ENCODE measurements around the gene PAK5.
A peak's percentile ranks its signal among the peaks of the same experiment; 100 is the strongest.

PAK5 gene

DNA sequence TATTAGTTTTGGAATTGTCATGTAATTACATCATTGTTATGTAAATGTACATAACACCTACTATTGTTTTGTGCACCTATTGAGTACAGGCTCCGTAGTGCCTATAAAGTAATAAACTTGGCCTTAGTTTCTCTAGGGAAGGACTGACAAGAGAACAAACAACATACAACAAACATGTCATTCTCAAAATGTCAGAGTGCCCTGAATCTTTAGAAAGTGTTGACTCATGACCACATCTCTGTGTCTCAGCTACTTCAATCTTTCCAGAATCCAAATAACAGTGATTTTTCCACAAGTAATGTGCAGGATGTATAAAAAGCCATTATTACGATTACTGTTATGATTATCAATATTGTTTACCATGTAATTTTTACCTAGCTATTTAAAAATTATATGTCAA is 307.3 kb downstream of the PAK5 start:
- no peak overlapping the region for H3K9ac ChIP-seq (ENCODE audit: low read length in 5 of 5)
- H3K27me3 ChIP-seq (ENCODE audit: control insufficient read depth in 5 of 5, insufficient read depth in 4 of 5, low read length in 5 of 5): peaks cover 0 to 4% (median 3%) of the 10 kb centered on the region in 5 donors
- no peak overlapping the region for H3K4me3 ChIP-seq (ENCODE audit: low read depth in 1 of 5, low read length in 5 of 5)
- no peaks in the 10 kb centered on the region for H3K9me3 ChIP-seq (ENCODE audit: control insufficient read depth in 5 of 5, low read length in 5 of 5)
- no peak overlapping the region for H3K27ac ChIP-seq (ENCODE audit: low read depth, low read length)
- H3K36me3 ChIP-seq (ENCODE audit: control insufficient read depth in 5 of 5, insufficient read depth in 5 of 5, low read length in 5 of 5): no peaks in the 10 kb centered on the region
- H3K4me1 ChIP-seq (ENCODE audit: control insufficient read depth in 5 of 5, insufficient read depth in 5 of 5, low read length in 5 of 5): no peaks in the 10 kb centered on the region

- Histone ChIP-seq H3K9ac (ENCODE audit: low read length in 5 of 5) (no peak overlapping the region), H3K4me1 (ENCODE audit: control insufficient read depth in 5 of 5, insufficient read depth in 5 of 5, low read length in 5 of 5) (no peaks in the 10 kb centered on the region), H3K4me3 (ENCODE audit: low read depth in 1 of 5, low read length in 5 of 5) (no peak overlapping the region), H3K9me3 (ENCODE audit: control insufficient read depth in 5 of 5, low read length in 5 of 5) (no peaks in the 10 kb centered on the region), H3K36me3 (ENCODE audit: control insufficient read depth in 5 of 5, insufficient read depth in 5 of 5, low read length in 5 of 5) (no peaks in the 10 kb centered on the region), H3K27ac (ENCODE audit: low read depth, low read length) (no peak overlapping the region), H3K27me3 (ENCODE audit: control insufficient read depth in 5 of 5, insufficient read depth in 4 of 5, low read length in 5 of 5) (peaks cover 4 to 12% (median 5%) of the 10 kb centered on the region in 5 donors)
These were observed 315.2 kb downstream of the PAK5 start for GRCh38 chr20:9523636-9524035.

- H3K27ac ChIP-seq (ENCODE audit: low read depth, low read length): no peak overlapping the region
- H3K9me3 ChIP-seq (ENCODE audit: control insufficient read depth in 5 of 5, low read length in 5 of 5): no peaks in the 10 kb centered on the region
- H3K4me3 ChIP-seq (ENCODE audit: low read depth in 1 of 5, low read length in 5 of 5): no peak overlapping the region
- no peaks in the 10 kb centered on the region for H3K36me3 ChIP-seq (ENCODE audit: control insufficient read depth in 5 of 5, insufficient read depth in 5 of 5, low read length in 5 of 5)
- no peak overlapping the region for H3K9ac ChIP-seq (ENCODE audit: low read length in 5 of 5)
- H3K4me1 ChIP-seq (ENCODE audit: control insufficient read depth in 5 of 5, insufficient read depth in 5 of 5, low read length in 5 of 5): peaks cover 0 to 16% (median 13%) of the 10 kb centered on the region in 5 donors
- H3K27me3 ChIP-seq (ENCODE audit: control insufficient read depth in 5 of 5, insufficient read depth in 4 of 5, low read length in 5 of 5): peaks cover 10 to 40% (median 21%) of the 10 kb centered on the region in 5 donors
These were observed 318.8 kb downstream of the PAK5 start for GRCh38 chr20:9520086-9520485.

GRCh38 chr20:9518576-9519175 is 320.2 kb downstream of the PAK5 start:
- no peak overlapping the region for H3K27ac ChIP-seq (ENCODE audit: low read depth, low read length)
- no peak overlapping the region for H3K4me3 ChIP-seq (ENCODE audit: low read depth in 1 of 5, low read length in 5 of 5)
- H3K9ac ChIP-seq (ENCODE audit: low read length in 5 of 5): no peak overlapping the region
- H3K4me1 ChIP-seq (ENCODE audit: control insufficient read depth in 5 of 5, insufficient read depth in 5 of 5, low read length in 5 of 5): peaks cover 0 to 21% (median 21%) of the 10 kb centered on the region in 5 donors
- H3K9me3 ChIP-seq (ENCODE audit: control insufficient read depth in 5 of 5, low read length in 5 of 5): no peaks in the 10 kb centered on the region
- H3K27me3 ChIP-seq (ENCODE audit: control insufficient read depth in 5 of 5, insufficient read depth in 4 of 5, low read length in 5 of 5): peaks cover 10 to 44% (median 32%) of the 10 kb centered on the region in 5 donors
- H3K36me3 ChIP-seq (ENCODE audit: control insufficient read depth in 5 of 5, insufficient read depth in 5 of 5, low read length in 5 of 5): no peaks in the 10 kb centered on the region

GRCh38 chr20:9517297-9518162 is 321.3 kb downstream of the PAK5 start:
- no peaks in the 10 kb centered on the region for H3K36me3 ChIP-seq (ENCODE audit: control insufficient read depth in 5 of 5, insufficient read depth in 5 of 5, low read length in 5 of 5)
- no peaks in the 10 kb centered on the region for H3K9me3 ChIP-seq (ENCODE audit: control insufficient read depth in 5 of 5, low read length in 5 of 5)
- no peak overlapping the region for H3K4me3 ChIP-seq (ENCODE audit: low read depth in 1 of 5, low read length in 5 of 5)
- no peak overlapping the region for H3K27ac ChIP-seq (ENCODE audit: low read depth, low read length)
- peaks cover 0 to 21% (median 21%) of the 10 kb centered on the region in 5 donors for H3K4me1 ChIP-seq (ENCODE audit: control insufficient read depth in 5 of 5, insufficient read depth in 5 of 5, low read length in 5 of 5)
- H3K9ac ChIP-seq (ENCODE audit: low read length in 5 of 5): no peak overlapping the region
- H3K27me3 ChIP-seq (ENCODE audit: control insufficient read depth in 5 of 5, insufficient read depth in 4 of 5, low read length in 5 of 5): peaks cover 10 to 44% (median 32%) of the 10 kb centered on the region in 5 donors

DNA sequence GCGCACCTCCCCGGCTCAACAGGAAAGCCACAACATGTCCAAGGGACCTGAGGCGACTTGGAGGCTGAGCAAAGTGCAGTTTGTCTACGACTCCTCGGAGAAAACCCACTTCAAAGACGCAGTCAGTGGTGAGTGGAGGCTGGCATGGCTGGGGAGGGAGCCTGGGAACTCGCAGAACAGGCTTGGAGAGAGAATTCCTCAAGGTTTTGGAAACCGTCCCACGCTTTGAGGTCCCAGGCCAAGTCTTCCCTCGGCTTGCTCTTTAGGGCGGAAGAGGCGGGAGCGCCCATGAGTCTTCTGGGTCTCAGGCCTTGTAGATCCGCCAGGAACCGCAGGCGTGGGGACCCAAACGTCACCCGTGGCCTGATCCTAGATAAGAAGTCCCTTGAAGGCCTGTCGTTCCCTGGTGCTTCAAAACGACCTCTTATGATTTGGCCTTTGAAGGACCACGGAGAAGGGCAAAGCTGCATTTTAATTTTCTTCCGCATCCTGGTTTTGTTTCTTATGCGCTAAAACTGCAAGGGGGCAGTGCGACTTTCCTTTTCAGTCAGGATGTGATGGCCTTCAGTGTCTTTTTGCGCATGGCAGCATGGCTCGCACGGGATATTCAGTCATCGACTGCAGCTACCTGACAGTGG is 322.5 kb downstream of the PAK5 start:
- Histone ChIP-seq H3K4me1 (ENCODE audit: control insufficient read depth in 5 of 5, insufficient read depth in 5 of 5, low read length in 5 of 5) (peaks cover 0 to 21% (median 21%) of the 10 kb centered on the region in 5 donors), H3K4me3 (ENCODE audit: low read depth in 1 of 5, low read length in 5 of 5) (peak overlapping the region; percentile 12 to 51 (median 34)), H3K9ac (ENCODE audit: low read length in 5 of 5) (no peak overlapping the region), H3K27me3 (ENCODE audit: control insufficient read depth in 5 of 5, insufficient read depth in 4 of 5, low read length in 5 of 5) (peaks cover 10 to 46% (median 32%) of the 10 kb centered on the region in 5 donors), H3K9me3 (ENCODE audit: control insufficient read depth in 5 of 5, low read length in 5 of 5) (no peaks in the 10 kb centered on the region), H3K27ac (ENCODE audit: low read depth, low read length) (no peak overlapping the region), H3K36me3 (ENCODE audit: control insufficient read depth in 5 of 5, insufficient read depth in 5 of 5, low read length in 5 of 5) (no peaks in the 10 kb centered on the region)

DNA sequence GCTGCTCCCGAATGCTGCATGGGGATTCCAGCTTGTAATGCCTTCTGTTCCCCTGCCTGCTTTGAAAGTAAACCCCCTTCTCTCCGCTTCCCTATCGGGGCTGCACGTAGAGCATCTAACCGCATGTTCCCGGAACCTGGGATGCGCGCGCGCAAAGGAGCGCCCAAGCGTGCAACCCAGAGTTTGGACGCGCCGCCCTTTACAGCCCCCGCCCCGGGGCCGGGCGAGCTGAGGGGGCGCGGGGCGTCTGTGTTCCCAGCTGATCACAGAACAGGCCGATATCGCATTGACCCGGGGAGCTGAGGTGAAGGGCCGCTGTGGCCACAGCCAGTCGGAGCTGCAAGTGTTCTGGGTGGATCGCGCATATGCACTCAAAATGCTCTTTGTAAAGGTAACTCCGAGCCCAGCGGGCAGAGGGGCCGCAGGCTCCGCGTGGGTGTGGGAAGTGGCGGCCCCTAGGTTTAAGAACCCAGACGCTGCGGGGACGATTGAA is 323.1 kb downstream of the PAK5 start:
- no peak overlapping the region for H3K27ac ChIP-seq (ENCODE audit: low read depth, low read length)
- no peaks in the 10 kb centered on the region for H3K36me3 ChIP-seq (ENCODE audit: control insufficient read depth in 5 of 5, insufficient read depth in 5 of 5, low read length in 5 of 5)
- no peaks in the 10 kb centered on the region for H3K9me3 ChIP-seq (ENCODE audit: control insufficient read depth in 5 of 5, low read length in 5 of 5)
- H3K4me1 ChIP-seq (ENCODE audit: control insufficient read depth in 5 of 5, insufficient read depth in 5 of 5, low read length in 5 of 5): peaks cover 0 to 21% (median 21%) of the 10 kb centered on the region in 5 donors
- H3K4me3 ChIP-seq (ENCODE audit: low read depth in 1 of 5, low read length in 5 of 5): peak overlapping the region in 2 of 5 donors; percentile 34 to 42
- peaks cover 5 to 43% (median 32%) of the 10 kb centered on the region in 5 donors for H3K27me3 ChIP-seq (ENCODE audit: control insufficient read depth in 5 of 5, insufficient read depth in 4 of 5, low read length in 5 of 5)
- H3K9ac ChIP-seq (ENCODE audit: low read length in 5 of 5): no peak overlapping the region

DNA sequence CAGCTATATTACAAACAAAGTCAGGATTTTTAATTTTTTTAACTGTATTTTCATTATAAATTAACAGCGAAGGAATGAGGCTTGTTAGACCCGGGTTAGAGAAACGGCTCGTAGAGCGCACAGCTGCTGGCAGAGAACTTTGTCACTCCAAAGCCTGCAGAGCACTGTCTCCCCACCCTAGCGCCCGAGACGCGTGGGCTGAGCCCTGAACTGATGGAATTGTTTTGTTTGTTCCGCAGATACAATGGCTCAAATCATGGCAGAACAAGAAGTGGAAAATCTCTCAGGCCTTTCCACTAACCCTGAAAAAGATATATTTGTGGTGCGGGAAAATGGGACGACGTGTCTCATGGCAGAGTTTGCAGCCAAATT is 323.7 kb downstream of the PAK5 start:
- no peak overlapping the region for H3K27ac ChIP-seq (ENCODE audit: low read depth, low read length)
- no peaks in the 10 kb centered on the region for H3K9me3 ChIP-seq (ENCODE audit: control insufficient read depth in 5 of 5, low read length in 5 of 5)
- H3K4me1 ChIP-seq (ENCODE audit: control insufficient read depth in 5 of 5, insufficient read depth in 5 of 5, low read length in 5 of 5): peaks cover 0 to 21% (median 21%) of the 10 kb centered on the region in 5 donors
- H3K4me3 ChIP-seq (ENCODE audit: low read depth in 1 of 5, low read length in 5 of 5): no peak overlapping the region
- no peaks in the 10 kb centered on the region for H3K36me3 ChIP-seq (ENCODE audit: control insufficient read depth in 5 of 5, insufficient read depth in 5 of 5, low read length in 5 of 5)
- no peak overlapping the region for H3K9ac ChIP-seq (ENCODE audit: low read length in 5 of 5)
- H3K27me3 ChIP-seq (ENCODE audit: control insufficient read depth in 5 of 5, insufficient read depth in 4 of 5, low read length in 5 of 5): peaks cover 5 to 38% (median 31%) of the 10 kb centered on the region in 5 donors

GRCh38 chr20:9514461-9515213 is 324.2 kb downstream of the PAK5 start, which contains the start of gene LAMP5:
TSS of gene LAMP5 (plus strand) at chr20:9514590. CDS start at chr20:9514853, 263 bp downstream.
- H3K27me3 ChIP-seq (ENCODE audit: control insufficient read depth in 5 of 5, insufficient read depth in 4 of 5, low read length in 5 of 5): peaks cover 5 to 36% (median 32%) of the 10 kb centered on the region in 5 donors
- peak within 1 kb of the TSS in 1 of 5 donors; percentile 17 for H3K4me3 ChIP-seq (ENCODE audit: low read depth in 1 of 5, low read length in 5 of 5)
- no peaks in the 10 kb centered on the region for H3K9me3 ChIP-seq (ENCODE audit: control insufficient read depth in 5 of 5, low read length in 5 of 5)
- no peak within 1 kb of the TSS for H3K9ac ChIP-seq (ENCODE audit: low read length in 5 of 5)
- H3K36me3 ChIP-seq (ENCODE audit: control insufficient read depth in 5 of 5, insufficient read depth in 5 of 5, low read length in 5 of 5): no peaks in the 10 kb centered on the region
- H3K4me1 ChIP-seq (ENCODE audit: control insufficient read depth in 5 of 5, insufficient read depth in 5 of 5, low read length in 5 of 5): peaks cover 0 to 21% (median 21%) of the 10 kb centered on the region in 5 donors
- H3K27ac ChIP-seq (ENCODE audit: low read depth, low read length): no peak within 1 kb of the TSS

Measured in subcutaneous abdominal adipose tissue (tissue), 5 donors.